Measurements from ENCODE around the gene CDK11A. TPM values are rescaled to one million over a fixed set of nuclear protein-coding genes. Genes with fewer than 3 reads are reported as not detected.
A peak's percentile ranks its signal among the peaks of the same experiment; 100 is the strongest.
"Not testable (repeated sequence)": the region's sequence is repeated elsewhere in the genome, so short reads cannot be mapped to it uniquely, and the experiment has no call there.

The CDK11A gene
- total and polyA plus RNA-seq, 12 donors = 11.6 to 88.3 (median 15.3) TPM

GRCh38 chr1:1664941-1665814 is 59.0 kb downstream of the CDK11A start:
- WGBS, 2 donors = 88% methylated on average over 27 of the region's 27 CpGs
- H3K27me3 ChIP-seq = no peaks in the 10 kb centered on the region
- no peaks in the 10 kb centered on the region for H3K9me3 ChIP-seq
- H3K27ac ChIP-seq = no peak overlapping the region
- no peak for TF ChIP-seq CTCF (IDR thresholded peaks at IDR 0.05)
- peak in 1 of 8 donors; percentile 14 for ATAC-seq
- peaks cover 0 to 56% (median 15%) of the 10 kb centered on the region in 9 donors for H3K36me3 ChIP-seq
- peaks cover 0 to 9% (median 0%) of the 10 kb centered on the region in 9 donors for H3K4me1 ChIP-seq
- no peak for DNase-seq
- no peak overlapping the region for H3K4me3 ChIP-seq
- intact Hi-C loops (cut with DNase I) = loop anchor here in 2 of 10 donors (5.0 kb wide), 1 partner anchor 62 kb away; no protein-coding TSS in a partner anchor

GRCh38 chr1:1664318-1664717 is 59.8 kb downstream of the CDK11A start:
- Histone ChIP-seq H3K4me1 (peaks cover 0 to 11% (median 0%) of the 10 kb centered on the region in 9 donors), H3K36me3 (peaks cover 0 to 47% (median 15%) of the 10 kb centered on the region in 9 donors)
- DNase-seq; H3K9me3 ChIP-seq; H3K27me3 ChIP-seq; intact Hi-C loops (cut with DNase I); H3K27ac ChIP-seq; H3K4me3 ChIP-seq: not testable (repeated sequence)
- 84 to 89% methylated on average over 3 to 6 of the region's 11 CpGs for WGBS, 2 donors
- peak in 1 of 8 donors; percentile 19 for ATAC-seq

GRCh38 chr1:1662830-1663560 is 61.2 kb downstream of the CDK11A start:
- H3K36me3 ChIP-seq = peaks cover 0 to 35% (median 15%) of the 10 kb centered on the region in 9 donors
- DNase-seq; H3K27me3 ChIP-seq; H3K9me3 ChIP-seq; ATAC-seq; intact Hi-C loops (cut with DNase I); H3K4me3 ChIP-seq; H3K4me1 ChIP-seq: not testable (repeated sequence)
- 78 to 79% methylated on average over 14 to 15 of the region's 15 CpGs for WGBS, 2 donors
- peak overlapping the region in 1 of 10 donors; percentile 44 for H3K27ac ChIP-seq

- H3K4me3 ChIP-seq; H3K27me3 ChIP-seq; ATAC-seq; DNase-seq; H3K9me3 ChIP-seq; intact Hi-C loops (cut with DNase I): not testable (repeated sequence)
- peak overlapping the region in 1 of 10 donors; percentile 10 for H3K27ac ChIP-seq
- H3K36me3 ChIP-seq = peaks cover 0 to 30% (median 15%) of the 10 kb centered on the region in 9 donors
- 84 to 87% methylated on average over 9 of the region's 9 CpGs for WGBS, 2 donors
- H3K4me1 ChIP-seq = peaks cover 0 to 11% (median 4%) of the 10 kb centered on the region in 9 donors
Measured at GRCh38 chr1:1662392-1662791, 61.8 kb downstream of the CDK11A start.

- WGBS, 2 donors = 0 to 1% methylated on average over 61 to 69 of the region's 96 CpGs
- H3K27ac ChIP-seq = peak within 1 kb of the TSS; percentile 90 to 100 (median 98)
- peak in 8 of 9 donors; percentile 9 to 50 (median 40) for TF ChIP-seq CTCF (IDR thresholded peaks at IDR 0.05)
- ATAC-seq (peak; percentile 93 to 98 (median 95)), DNase-seq (peak; percentile 95 to 96)
- peak within 1 kb of the TSS; percentile 53 to 85 (median 72) for H3K4me3 ChIP-seq
- peaks cover 0 to 35% (median 30%) of the 10 kb centered on the region in 9 donors for H3K36me3 ChIP-seq
- H3K9me3 ChIP-seq; intact Hi-C loops (cut with DNase I); H3K27me3 ChIP-seq: not testable (repeated sequence)
- peaks cover 0 to 22% (median 5%) of the 10 kb centered on the region in 9 donors for H3K4me1 ChIP-seq
Measured at GRCh38 chr1:1658583-1659549, 65.3 kb downstream of the CDK11A start, which contains the start of gene CDK11B. Gene CDK11B, minus strand, starts transcription at chr1:1659004. Its CDS starts 1,519 bp downstream, at chr1:1657485.

Data from heart right ventricle (tissue), 16 donors.